SK-N-SH (cell line): ENCODE measurements around the gene CACNA1A. TPM values are rescaled to one million over a fixed set of nuclear protein-coding genes. Genes with fewer than 3 reads are reported as not detected.

Source experiments
- CTCF ChIA-PET: fragments of 300-600, 350-600 bp; formaldehyde crosslinking; extraction: SDS; loops from one replicate; lab custom pipeline; 2021; lab: Yijun Ruan, JAX
- POLR2A ChIA-PET: fragments of 350-600 bp; sonication (Branson Sonifier 250); formaldehyde crosslinking; extraction: SDS; loops from one replicate; lab custom pipeline; 2020; ENCODE audit warnings: antibody characterized with exemption, inconsistent platforms; lab: Yijun Ruan, JAX
- DNase-seq: peaks from one replicate; pipeline ENCODE4 v3.0.0; 2012
- H2AFZ ChIP-seq: fragments of 200-600 bp; sonication (generic); 2 replicates; pipeline ENCODE4 v1.8.1; 2016; ENCODE audit warnings: antibody characterized with exemption, mild to moderate bottlenecking, low read depth
- H3F3A ChIP-seq: fragments of 200-600 bp; sonication (generic); replicated peaks from 2 replicates; pipeline ENCODE3; 2016; ENCODE audit warnings: antibody characterized with exemption, mild to moderate bottlenecking; ENCODE audit not compliant: insufficient read depth
- H3K27ac ChIP-seq, 2 experiments: fragments of 200-500 bp in 1 of 2; fragments of 200-600 bp in 1 of 2; sonication (Bioruptor generic) in 1 of 2; sonication (generic), shearing (Covaris generic) in 1 of 2; 2 replicates each; pipeline versions ENCODE4 v1.5.1 to v1.6.1; 2014 to 2016; ENCODE audit warnings: low read depth in 2 of 2, inconsistent platforms in 1 of 2, low read length in 1 of 2, mild to moderate bottlenecking in 1 of 2, mixed read lengths in 1 of 2
- H3K27me3 ChIP-seq: fragments of 200-600 bp; sonication (generic), shearing (Covaris generic); 2 replicates; pipeline ENCODE4 v1.6.1; 2016; ENCODE audit warnings: mixed run types; ENCODE audit not compliant: insufficient read depth
- H3K36me3 ChIP-seq, 2 experiments: fragments of 200-500 bp in 1 of 2; fragments of 200-600 bp in 1 of 2; sonication (Bioruptor generic) in 1 of 2; sonication (generic) in 1 of 2; replicated peaks in 1 of 2; 2 replicates each; pipeline versions ENCODE3 to v1.5.1; 2014 to 2016; ENCODE audit warnings: low read length in 1 of 2, mild to moderate bottlenecking in 1 of 2; ENCODE audit not compliant: insufficient read depth in 2 of 2, control insufficient read depth in 1 of 2
- H3K4me1 ChIP-seq, 2 experiments: fragments of 200-500 bp in 1 of 2; fragments of 200-600 bp in 1 of 2; sonication (Bioruptor generic) in 1 of 2; sonication (generic), shearing (Covaris generic) in 1 of 2; 2 replicates each; pipeline versions ENCODE4 v1.5.1 to v1.6.1; 2014 to 2016; ENCODE audit warnings: low read depth in 1 of 2, low read length in 1 of 2, mixed run types in 1 of 2; ENCODE audit not compliant: insufficient read depth in 2 of 2, control insufficient read depth in 1 of 2
- H3K4me2 ChIP-seq: fragments of 200-600 bp; sonication (generic), shearing (Covaris generic); 2 replicates; pipeline ENCODE4 v1.6.1; 2017; ENCODE audit warnings: mixed run types
- H3K4me3 ChIP-seq, 2 experiments: fragments of 200-500 bp in 1 of 2; fragments of 200-600 bp in 1 of 2; sonication (Bioruptor generic) in 1 of 2; sonication (generic), shearing (Covaris generic) in 1 of 2; 2 replicates each; pipeline versions ENCODE4 v1.5.1 to v1.8.1; 2014 to 2016; ENCODE audit warnings: low read depth in 2 of 2, inconsistent platforms in 1 of 2, low read length in 1 of 2, mild to moderate bottlenecking in 1 of 2, mixed read lengths in 1 of 2, moderate library complexity in 1 of 2
- H3K79me2 ChIP-seq: fragments of 200-600 bp; sonication (generic); 2 replicates; pipeline ENCODE4 v1.8.1; 2017; ENCODE audit warnings: mild to moderate bottlenecking; ENCODE audit not compliant: insufficient read depth
- H3K9ac ChIP-seq: fragments of 200-600 bp; sonication (generic); 2 replicates; pipeline ENCODE4 v1.6.1; 2017; ENCODE audit warnings: mixed run types
- H3K9me2 ChIP-seq: fragments of 200-600 bp; sonication (generic); 2 replicates; pipeline ENCODE4 v1.6.1; 2017; ENCODE audit warnings: mixed run types
- H3K9me3 ChIP-seq: fragments of 200-600 bp; sonication (generic); 2 replicates; pipeline ENCODE4 v1.6.1; 2017; ENCODE audit warnings: mixed run types, mild to moderate bottlenecking, moderate library complexity
- H4K20me1 ChIP-seq: fragments of 200-600 bp; sonication (generic); 2 replicates; pipeline ENCODE4 v1.6.1; 2017; ENCODE audit warnings: mild to moderate bottlenecking, mixed run types; ENCODE audit not compliant: insufficient read depth
- ELF1 ChIP-seq: IDR thresholded peaks from 2 replicates; pipeline ENCODE4 v1.4.0; 2012
- EZH2phosphoT487 ChIP-seq: fragments of 200-600 bp; sonication (generic); IDR thresholded peaks from 2 replicates; pipeline ENCODE4 v1.6.1; 2017; ENCODE audit warnings: low read depth, mixed run types, mild to moderate bottlenecking, antibody characterized with exemption, moderate library complexity, borderline replicate concordance
- FOXJ3 ChIP-seq: sonication (generic); formaldehyde crosslinking; IDR thresholded peaks from 2 replicates; pipeline ENCODE4 v1.5.1; 2020; ENCODE audit warnings: mild to moderate bottlenecking, missing genetic modification reagents
- FOXM1 ChIP-seq: IDR thresholded peaks from 2 replicates; pipeline ENCODE4 v1.4.0; 2012; ENCODE audit warnings: low read depth, mild to moderate bottlenecking
- GATA2 ChIP-seq: sonication (generic); formaldehyde crosslinking; IDR thresholded peaks from 2 replicates; pipeline ENCODE4 v1.5.0; 2020; ENCODE audit warnings: mild to moderate bottlenecking, missing genetic modification reagents
- JUND ChIP-seq: IDR thresholded peaks from 2 replicates; pipeline ENCODE4 v1.4.0; 2012
- NFIC ChIP-seq: IDR thresholded peaks from 2 replicates; pipeline ENCODE4 v1.4.0; 2012; ENCODE audit warnings: borderline replicate concordance
- PBX3 ChIP-seq: IDR thresholded peaks from 2 replicates; pipeline ENCODE4; 2012
- RAD21 ChIP-seq: IDR thresholded peaks from 2 replicates; pipeline ENCODE4 v1.6.1; 2012; ENCODE audit warnings: mild to moderate bottlenecking, low read length
- RXRA ChIP-seq: IDR thresholded peaks from 2 replicates; pipeline ENCODE4 v1.4.0; 2012; ENCODE audit warnings: low read depth, mild to moderate bottlenecking, borderline replicate concordance
- SIN3A ChIP-seq: IDR thresholded peaks from 2 replicates; pipeline ENCODE4 v1.6.1; 2012; ENCODE audit warnings: low read depth, mild to moderate bottlenecking, low read length, moderate library complexity, borderline replicate concordance
- TAF1 ChIP-seq: IDR thresholded peaks from 2 replicates; pipeline ENCODE4 v1.6.1; 2012; ENCODE audit warnings: low read depth, mild to moderate bottlenecking, low read length, moderate library complexity, borderline replicate concordance
- TEAD4 ChIP-seq: IDR thresholded peaks from 2 replicates; pipeline ENCODE4 v1.4.0; 2012; ENCODE audit warnings: mild to moderate bottlenecking, borderline replicate concordance; ENCODE audit not compliant: insufficient read depth
- WGBS: methylation state at CpG from one replicate; pipeline ENCODE4 v1.1.6; 2017; ENCODE audit warnings: low lambda C conversion rate; 5-methylcytosine and 5-hydroxymethylcytosine counted together
- polyA plus RNA-seq, 3 experiments: library from polyadenylated mRNA; depleted of rRNA; stranded (reverse); fragments of >200 nt; gene quantifications; 2 replicates each; pipeline ENCODE4 v1.2.3, GENCODE V29; 2012
- TF ChIP-seq, protein P1 (sequence below): IDR thresholded peaks from 2 replicates; pipeline ENCODE4 v1.4.0; 2012; ENCODE audit warnings: low read depth, borderline replicate concordance
- TF ChIP-seq, protein P2 (sequence below): IDR thresholded peaks from 2 replicates; pipeline ENCODE4 v1.4.0; 2012; ENCODE audit warnings: low read depth, borderline replicate concordance

Gene CACNA1A
- polyA plus RNA-seq, 1 of the 3 experiments (the other 2 are of a cell fraction), result 1.3 TPM

DNA sequence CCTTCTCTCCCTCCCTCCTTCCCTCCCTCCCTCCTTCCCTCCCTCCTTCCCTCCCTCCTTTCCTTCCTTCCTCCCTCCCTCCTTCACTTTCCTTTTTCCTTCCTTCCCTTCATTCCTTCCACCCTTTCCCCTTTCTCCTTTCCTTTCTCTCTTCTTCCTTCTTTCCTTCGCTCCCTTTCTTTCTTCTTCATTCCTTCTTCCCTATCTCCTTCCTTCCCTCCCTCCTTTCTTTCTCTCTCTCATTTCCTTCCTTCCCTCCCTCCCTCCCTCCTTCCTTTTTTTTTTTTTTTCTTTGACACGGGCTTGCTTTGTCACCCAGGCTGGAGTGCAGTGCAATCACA, 250.6 kb downstream of the CACNA1A start:
- 13% methylated on average over 2 of the region's 2 CpGs for WGBS
- H3K4me2 ChIP-seq, result no peak overlapping the region
- H3K9me2 ChIP-seq, result no peaks in the 10 kb centered on the region
- peaks cover 74% of the 10 kb centered on the region for H3K27me3 ChIP-seq
- ChIA-PET POLR2A (no interaction called here), CTCF (no interaction called here)
- H3K36me3 ChIP-seq, result no peaks in the 10 kb centered on the region
- no peak overlapping the region for H2AFZ ChIP-seq
- no peaks in the 10 kb centered on the region for H3K9me3 ChIP-seq
- DNase-seq, result no peak
- H3K79me2 ChIP-seq, result no peaks in the 10 kb centered on the region
- no peaks in the 10 kb centered on the region for H3F3A ChIP-seq
- TF ChIP-seq, protein P1, sequence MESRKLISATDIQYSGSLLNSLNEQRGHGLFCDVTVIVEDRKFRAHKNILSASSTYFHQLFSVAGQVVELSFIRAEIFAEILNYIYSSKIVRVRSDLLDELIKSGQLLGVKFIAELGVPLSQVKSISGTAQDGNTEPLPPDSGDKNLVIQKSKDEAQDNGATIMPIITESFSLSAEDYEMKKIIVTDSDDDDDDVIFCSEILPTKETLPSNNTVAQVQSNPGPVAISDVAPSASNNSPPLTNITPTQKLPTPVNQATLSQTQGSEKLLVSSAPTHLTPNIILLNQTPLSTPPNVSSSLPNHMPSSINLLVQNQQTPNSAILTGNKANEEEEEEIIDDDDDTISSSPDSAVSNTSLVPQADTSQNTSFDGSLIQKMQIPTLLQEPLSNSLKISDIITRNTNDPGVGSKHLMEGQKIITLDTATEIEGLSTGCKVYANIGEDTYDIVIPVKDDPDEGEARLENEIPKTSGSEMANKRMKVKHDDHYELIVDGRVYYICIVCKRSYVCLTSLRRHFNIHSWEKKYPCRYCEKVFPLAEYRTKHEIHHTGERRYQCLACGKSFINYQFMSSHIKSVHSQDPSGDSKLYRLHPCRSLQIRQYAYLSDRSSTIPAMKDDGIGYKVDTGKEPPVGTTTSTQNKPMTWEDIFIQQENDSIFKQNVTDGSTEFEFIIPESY, result no peak
- no peak for TF ChIP-seq JUND
- TF ChIP-seq ELF1, result no peak
- TF ChIP-seq TAF1, result no peak
- no peak for TF ChIP-seq RAD21
- no peak for TF ChIP-seq EZH2phosphoT487
- TF ChIP-seq FOXM1, result no peak
- TF ChIP-seq TEAD4, result no peak
- TF ChIP-seq NFIC, result no peak
- no peak for TF ChIP-seq FOXJ3
- H3K27ac ChIP-seq, result no peak overlapping the region
- no peaks in the 10 kb centered on the region; a peak in 2 of 4 replicates for H3K4me1 ChIP-seq
- no peak overlapping the region for H3K9ac ChIP-seq
- H4K20me1 ChIP-seq, result no peaks in the 10 kb centered on the region
- H3K4me3 ChIP-seq, result no peak overlapping the region

DNA sequence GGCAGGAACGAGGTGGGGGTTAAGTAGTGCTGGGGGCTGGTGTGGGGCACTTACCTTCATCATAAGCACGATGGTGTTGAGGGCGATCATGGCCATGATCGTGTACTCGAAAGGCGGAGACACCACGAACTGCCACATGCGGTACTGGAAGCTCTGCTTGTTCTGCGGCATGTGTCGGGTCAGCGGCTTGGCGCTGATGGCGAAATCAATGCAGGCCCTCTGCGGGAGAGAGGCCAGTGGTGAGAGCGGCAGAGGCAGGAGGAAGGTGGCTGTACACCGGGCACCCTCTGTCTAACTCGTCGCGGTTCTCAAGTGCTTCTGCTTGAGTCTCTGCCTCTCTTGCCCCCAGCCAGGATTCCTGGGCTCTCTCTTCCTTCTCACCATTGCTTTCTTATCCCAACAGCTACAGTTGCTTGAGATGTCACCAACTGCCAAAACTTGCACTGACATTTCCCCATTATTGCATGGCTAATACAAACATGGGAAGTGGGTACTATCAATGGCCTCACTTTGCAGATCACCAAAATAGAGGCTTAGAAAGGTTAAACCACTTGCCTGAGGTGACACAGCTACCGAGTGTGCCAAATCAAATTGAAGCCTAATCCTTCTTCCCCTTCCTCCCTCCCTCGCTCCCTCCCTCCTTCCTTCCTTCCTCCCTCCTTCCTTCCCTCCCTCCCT, 251.1 kb downstream of the CACNA1A start:
- H3K9me2 ChIP-seq, result no peaks in the 10 kb centered on the region
- TF ChIP-seq RXRA (no peak), PBX3 (no peak), GATA2 (no peak), SIN3A (no peak)
- TF ChIP-seq, protein P2, sequence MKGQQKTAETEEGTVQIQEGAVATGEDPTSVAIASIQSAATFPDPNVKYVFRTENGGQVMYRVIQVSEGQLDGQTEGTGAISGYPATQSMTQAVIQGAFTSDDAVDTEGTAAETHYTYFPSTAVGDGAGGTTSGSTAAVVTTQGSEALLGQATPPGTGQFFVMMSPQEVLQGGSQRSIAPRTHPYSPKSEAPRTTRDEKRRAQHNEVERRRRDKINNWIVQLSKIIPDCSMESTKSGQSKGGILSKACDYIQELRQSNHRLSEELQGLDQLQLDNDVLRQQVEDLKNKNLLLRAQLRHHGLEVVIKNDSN, result no peak
- 6% methylated on average over 21 of the region's 21 CpGs for WGBS
- POLR2A ChIA-PET, result no interaction called here
- CTCF ChIA-PET, result interaction anchor here (1.0 kb wide), 1 partner anchor 154 kb away, joined by 3 read pairs; no protein-coding TSS in a partner anchor
- no peak overlapping the region for H3K4me3 ChIP-seq
- no peaks in the 10 kb centered on the region for H4K20me1 ChIP-seq
- H3K36me3 ChIP-seq, result no peaks in the 10 kb centered on the region
- no peaks in the 10 kb centered on the region for H3F3A ChIP-seq
- no peak overlapping the region for H2AFZ ChIP-seq
- no peak for DNase-seq
- no peak overlapping the region for H3K27ac ChIP-seq
- H3K9ac ChIP-seq, result no peak overlapping the region
- H3K4me2 ChIP-seq, result peak overlapping the region; percentile 39; the same call in 1 of the 2 replicates
- H3K9me3 ChIP-seq, result no peaks in the 10 kb centered on the region
- no peaks in the 10 kb centered on the region for H3K79me2 ChIP-seq
- no peaks in the 10 kb centered on the region; a peak in 1 of 4 replicates for H3K4me1 ChIP-seq
- peaks cover 77% of the 10 kb centered on the region for H3K27me3 ChIP-seq
